ENCODE results near the gene NMB.
A peak's percentile ranks its signal among the peaks of the same experiment; 100 is the strongest.

NMB gene

DNA sequence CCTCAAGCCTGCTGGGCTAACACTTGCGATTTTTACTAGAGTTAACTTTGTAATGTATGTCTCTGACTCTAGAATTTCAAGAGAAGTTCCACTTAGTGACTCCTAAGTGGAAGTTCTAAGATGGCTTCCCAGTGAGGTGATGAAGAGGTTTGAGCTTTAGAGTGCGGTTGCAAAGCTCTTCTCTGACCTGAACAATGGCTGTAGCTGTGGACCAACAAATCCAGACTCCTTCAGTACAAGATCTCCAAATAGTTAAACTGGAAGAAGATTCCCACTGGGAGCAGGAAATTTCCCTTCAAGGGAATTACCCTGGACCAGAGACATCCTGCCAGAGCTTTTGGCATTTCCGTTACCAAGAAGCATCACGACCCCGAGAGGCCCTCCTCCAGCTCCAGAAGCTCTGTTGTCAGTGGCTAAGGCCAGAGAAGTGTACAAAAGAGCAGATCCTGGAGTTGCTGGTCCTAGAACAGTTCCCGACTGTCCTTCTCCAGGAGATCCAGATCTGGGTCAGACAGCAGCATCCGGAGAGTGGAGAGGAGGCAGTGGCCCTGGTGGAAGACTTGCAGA lies 26.2 kb downstream of the NMB start:
- intact Hi-C loops (cut with DNase I), result loop anchor here (2.0 to 5.0 kb wide), 2 partner anchors 31 to 116 kb away; partner anchors contain the start of genes ZNF592 and ZSCAN2
- no peak for DNase-seq

DNA sequence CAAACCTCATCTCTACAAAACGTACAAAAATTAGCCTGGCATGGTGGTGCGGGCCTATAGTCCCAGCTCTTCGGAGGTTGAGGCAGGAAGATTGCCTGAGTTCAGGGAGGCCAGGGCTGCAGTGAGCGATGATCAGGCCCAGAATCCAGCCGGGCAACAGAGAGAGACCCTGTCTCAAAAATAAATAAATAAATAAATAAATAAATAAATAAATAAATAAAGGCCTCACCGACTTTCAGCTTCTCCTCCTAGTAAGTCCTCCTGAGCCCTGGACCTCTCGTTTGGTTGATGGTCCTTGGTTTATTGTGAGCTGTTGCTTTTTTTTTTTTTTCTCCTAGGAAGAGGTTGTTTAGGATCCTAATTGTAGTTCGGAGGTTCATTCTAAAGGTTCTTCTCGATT lies 29.0 kb downstream of the NMB start:
- DNase-seq, result no peak
- intact Hi-C loops (cut with DNase I), result no loop called here

DNA sequence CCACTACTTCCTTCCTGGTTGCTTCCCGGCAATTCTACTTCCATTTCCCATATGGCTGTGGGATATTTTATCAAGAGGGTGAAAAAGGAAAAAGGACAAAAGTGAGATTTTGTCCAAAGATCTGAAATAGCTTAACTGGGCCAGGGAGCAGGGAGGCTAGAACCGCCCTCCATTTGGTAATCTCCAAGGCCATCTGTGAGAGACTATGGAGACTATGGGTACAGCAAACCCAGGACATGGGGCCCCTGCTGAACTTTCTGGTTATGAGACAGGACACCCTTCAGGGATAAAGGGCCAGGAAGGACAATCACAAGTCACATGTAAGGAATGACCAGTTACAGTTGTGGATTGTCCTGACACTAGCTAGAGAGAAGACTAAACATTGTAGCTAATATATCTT lies 32.9 kb downstream of the NMB start:
- intact Hi-C loops (cut with DNase I), result no loop called here
- DNase-seq, result no peak

DNA sequence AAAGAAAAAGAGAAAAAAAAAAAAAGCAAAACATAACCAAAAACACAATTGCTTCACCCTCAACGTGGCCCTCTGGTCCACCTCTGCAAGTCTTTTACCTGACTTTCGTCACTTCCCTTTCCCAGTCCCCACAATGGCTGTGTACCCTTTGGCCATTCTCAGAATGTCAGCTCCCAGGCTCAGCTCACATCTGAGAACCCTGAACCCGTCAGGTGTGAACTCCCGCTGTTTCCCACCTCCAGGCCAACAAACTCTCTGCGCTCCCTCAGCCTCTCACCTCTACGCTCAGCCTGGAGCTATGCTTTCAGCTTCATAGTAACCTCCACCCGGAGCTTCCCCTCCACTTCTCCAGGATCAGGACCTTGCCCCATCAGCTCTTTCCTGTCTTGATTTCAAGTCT lies 33.6 kb downstream of the NMB start:
- intact Hi-C loops (cut with DNase I), result no loop called here
- no peak for DNase-seq

DNA sequence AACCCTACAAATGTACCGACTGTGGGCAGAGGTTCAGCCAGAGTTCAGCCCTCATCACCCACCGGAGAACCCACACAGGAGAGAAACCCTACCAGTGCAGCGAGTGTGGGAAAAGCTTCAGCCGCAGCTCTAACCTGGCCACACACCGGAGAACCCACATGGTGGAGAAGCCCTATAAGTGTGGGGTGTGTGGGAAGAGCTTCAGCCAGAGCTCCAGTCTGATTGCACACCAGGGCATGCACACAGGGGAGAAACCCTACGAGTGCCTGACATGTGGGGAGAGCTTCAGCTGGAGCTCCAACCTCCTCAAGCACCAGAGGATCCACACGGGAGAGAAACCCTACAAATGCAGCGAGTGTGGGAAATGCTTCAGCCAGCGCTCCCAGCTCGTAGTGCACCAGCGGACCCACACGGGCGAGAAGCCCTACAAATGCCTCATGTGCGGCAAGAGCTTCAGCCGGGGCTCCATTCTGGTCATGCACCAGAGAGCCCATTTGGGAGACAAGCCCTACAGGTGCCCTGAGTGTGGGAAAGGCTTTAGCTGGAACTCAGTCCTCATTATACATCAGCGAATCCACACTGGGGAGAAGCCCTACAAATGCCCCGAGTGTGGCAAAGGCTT lies 36.5 kb downstream of the NMB start:
- intact Hi-C loops (cut with DNase I), result no loop called here
- DNase-seq, result no peak

DNA sequence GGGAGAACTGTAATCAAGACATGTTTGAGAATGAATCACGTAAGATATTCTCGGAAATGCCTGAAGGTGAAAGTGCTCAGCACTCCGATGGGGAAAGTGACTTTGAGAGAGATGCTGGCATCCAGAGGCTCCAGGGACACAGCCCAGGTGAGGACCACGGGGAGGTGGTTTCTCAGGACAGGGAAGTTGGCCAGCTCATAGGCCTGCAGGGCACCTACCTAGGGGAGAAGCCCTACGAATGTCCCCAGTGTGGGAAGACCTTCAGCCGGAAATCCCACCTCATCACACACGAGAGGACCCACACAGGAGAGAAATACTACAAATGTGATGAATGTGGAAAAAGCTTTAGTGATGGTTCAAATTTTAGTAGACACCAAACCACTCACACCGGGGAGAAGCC lies 37.4 kb downstream of the NMB start:
- DNase-seq, result no peak
- intact Hi-C loops (cut with DNase I), result no loop called here

DNA sequence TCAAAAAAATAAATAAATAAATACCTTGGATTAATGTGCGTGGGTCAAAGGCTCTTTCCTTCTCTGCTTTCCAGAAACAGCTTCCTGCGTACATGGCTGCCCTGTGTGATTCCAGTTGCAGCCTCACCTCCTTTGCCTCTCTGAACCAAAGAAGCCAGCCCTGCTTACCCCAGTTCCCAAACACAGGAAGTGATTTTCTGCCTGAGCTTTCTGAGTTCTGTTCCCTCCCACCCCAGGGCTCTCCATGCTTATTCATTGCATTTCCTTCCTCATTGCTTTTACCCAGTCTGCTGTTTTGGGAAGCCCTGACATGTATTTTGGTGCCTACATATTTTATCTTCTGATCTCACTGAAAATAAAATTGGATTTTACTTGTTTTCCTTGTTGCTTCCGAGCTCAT lies 41.8 kb downstream of the NMB start:
- intact Hi-C loops (cut with DNase I), result no loop called here
- peak in 2 of 42 donors; percentile 25 to 26 for DNase-seq

DNA sequence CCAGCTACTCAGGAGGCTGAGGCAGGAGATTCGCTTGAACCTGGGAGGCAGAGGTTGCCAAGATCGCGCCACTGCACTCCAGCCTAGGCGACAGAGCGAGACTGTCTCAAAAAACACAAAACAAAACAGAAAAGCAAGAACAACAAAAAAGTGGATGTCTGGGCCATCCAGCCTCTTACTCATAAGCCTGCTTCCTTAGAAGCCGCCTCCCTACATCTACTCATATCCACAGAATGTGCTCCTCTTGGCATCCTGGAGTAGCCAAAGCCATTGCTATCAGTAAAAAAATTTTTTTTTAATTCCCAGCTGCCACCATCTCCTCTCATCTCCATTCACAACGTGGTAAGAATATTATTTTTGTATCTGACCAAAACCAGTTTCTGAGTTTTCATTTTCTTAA lies 46.4 kb downstream of the NMB start:
- DNase-seq, result peak in 1 of 42 donors; percentile 1
- intact Hi-C loops (cut with DNase I), result no loop called here

DNA sequence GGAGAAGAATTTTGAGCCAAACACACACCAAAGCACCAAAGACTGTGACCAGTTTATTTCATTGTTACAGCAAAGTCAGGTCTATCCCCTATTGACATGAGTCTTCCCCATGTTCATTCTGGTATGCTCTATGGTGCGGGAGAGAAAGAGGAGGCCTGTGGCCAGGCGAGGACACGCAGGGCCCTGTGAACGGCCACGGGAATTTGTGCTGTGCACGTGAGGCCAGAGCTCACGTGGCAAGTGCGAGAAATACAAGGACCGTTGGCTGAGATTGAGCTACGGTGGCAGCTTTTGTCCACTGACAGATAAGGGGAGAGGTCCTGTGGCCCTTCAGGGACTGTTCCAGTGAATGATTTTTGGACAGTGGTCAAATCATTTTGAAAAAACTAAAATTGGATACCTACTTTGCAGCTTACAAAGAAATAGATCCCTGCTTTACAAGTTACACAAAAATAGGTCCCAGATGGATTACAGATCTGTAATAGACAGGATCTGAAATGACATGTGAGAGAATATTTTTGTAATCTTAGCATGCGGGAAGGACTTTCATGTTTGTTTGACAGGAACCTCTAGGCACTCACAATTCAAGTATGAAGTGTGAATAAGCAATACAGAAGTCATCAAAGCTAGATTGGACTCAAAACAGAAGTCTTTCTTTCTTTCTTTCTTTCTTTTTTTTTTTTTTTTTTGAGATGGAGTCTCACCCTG lies 48.0 kb downstream of the NMB start:
- intact Hi-C loops (cut with DNase I), result no loop called here
- peak in 1 of 42 donors; percentile 16 for DNase-seq

DNA sequence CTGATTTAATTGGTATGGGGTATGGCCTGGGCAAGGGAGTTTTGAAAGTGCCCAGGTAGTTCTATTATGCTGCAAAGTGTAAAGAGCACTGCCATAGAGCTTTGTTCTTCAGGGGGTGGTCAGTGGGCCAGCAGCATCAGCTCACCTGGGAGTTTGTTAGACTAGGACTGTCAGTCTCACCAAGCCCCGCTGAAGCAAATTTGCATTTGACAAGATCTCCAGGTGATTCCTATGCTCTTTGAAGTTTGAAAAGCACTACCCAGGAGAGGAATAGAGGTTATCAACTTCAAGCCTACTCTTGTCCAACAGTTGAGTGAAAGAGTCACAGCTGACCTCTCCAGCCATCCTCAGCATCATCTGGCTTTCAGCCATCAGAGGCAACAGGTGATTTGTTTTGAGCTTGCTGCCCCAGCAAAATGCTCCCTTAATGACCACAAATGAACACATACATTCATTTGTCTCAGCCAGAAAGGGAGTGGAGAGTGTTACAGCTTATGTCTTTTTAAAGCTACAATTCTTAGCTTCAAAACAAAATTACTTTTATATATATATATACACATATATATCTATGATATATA lies 49.2 kb downstream of the NMB start:
- intact Hi-C loops (cut with DNase I), result no loop called here
- peak in 1 of 42 donors; percentile 4 for DNase-seq

DNA sequence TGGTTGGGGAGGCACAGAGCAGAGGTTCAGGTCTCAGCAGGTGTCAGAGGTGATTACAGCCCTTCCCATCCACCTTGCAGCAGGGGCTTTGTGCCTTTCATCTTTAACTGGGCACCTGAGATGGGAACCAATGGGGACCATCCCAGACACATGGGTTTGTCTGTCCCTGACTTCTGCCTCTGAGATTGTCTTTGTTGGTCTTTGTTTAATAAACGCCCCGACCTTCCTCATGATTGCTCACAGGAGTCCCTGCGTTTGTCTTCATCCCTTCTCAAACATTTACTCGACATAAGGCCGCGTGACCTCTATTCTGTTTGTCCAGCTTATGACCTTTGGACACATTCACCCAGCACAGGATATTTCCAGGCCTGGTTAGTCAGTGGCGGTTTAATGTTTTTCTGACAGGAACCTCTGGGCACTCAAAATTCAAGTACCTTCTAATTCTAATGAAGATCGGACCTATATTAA lies 51.3 kb downstream of the NMB start:
- peak in 1 of 42 donors; percentile 18 for DNase-seq
- intact Hi-C loops (cut with DNase I), result no loop called here

DNA sequence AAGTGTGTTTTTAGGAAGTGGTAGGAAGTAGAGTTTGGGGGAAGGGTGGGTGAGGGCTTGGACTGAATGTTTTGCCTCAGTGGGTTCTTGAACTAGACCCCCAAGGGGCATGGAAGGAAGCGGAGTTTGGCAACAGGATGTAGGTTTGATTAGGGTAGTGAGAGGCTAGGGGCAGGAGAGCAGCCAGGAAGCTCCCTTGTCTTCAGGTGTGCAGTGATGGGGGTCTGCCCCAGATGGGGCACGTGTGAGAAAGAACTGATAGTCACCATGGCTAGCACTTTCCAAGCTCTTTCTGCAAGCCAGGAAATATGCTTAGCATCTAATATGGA lies 52.5 kb downstream of the NMB start:
- intact Hi-C loops (cut with DNase I), result no loop called here
- DNase-seq, result no peak

Data from head of caudate nucleus (tissue), 42 donors.